HepG2 (cell line): ENCODE measurements around the gene NCOA6. TPM values are rescaled to one million over a fixed set of nuclear protein-coding genes. Genes with fewer than 3 reads are reported as not detected.

Experiments used
- ASH2L ChIP-seq: fragments of 300-600, 200-600 bp; sonication (generic); IDR thresholded peaks from 2 replicates; pipeline ENCODE4 v1.7.0; 2017; ENCODE audit warnings: low read depth, mild to moderate bottlenecking, moderate library complexity, mixed read lengths, low read length; ENCODE audit not compliant: insufficient read length
- FUBP1 ChIP-seq: sonication (generic); formaldehyde crosslinking; IDR thresholded peaks from 2 replicates; pipeline ENCODE4 v1.5.1; 2020; ENCODE audit warnings: missing genetic modification reagents, mild to moderate bottlenecking, borderline replicate concordance
- GTF2F1 ChIP-seq: fragments of 150-350 bp; IDR thresholded peaks from 2 replicates; pipeline ENCODE4 v1.6.1; 2014; ENCODE audit warnings: low read length
- HINFP ChIP-seq: sonication (generic); formaldehyde crosslinking; IDR thresholded peaks from 2 replicates; pipeline ENCODE4 v1.4.0; 2020; ENCODE audit warnings: low read depth, mild to moderate bottlenecking, missing genetic modification reagents
- KAT2B ChIP-seq: fragments of 150-350 bp; IDR thresholded peaks from 2 replicates; pipeline ENCODE4 v1.6.1; 2014; ENCODE audit warnings: low read depth, low read length, borderline replicate concordance
- MAFK ChIP-seq, 2 experiments: IDR thresholded peaks in 1 of 2; conservative IDR thresholded peaks in 1 of 2; 2 replicates each; pipeline ENCODE4 v1.6.1; 2011; ENCODE audit warnings: improper control_type of control experiment in 2 of 2, low read length in 2 of 2
- NCOA2 ChIP-seq: sonication (generic); formaldehyde crosslinking; IDR thresholded peaks from 2 replicates; pipeline ENCODE4 v1.8.0; 2022; ENCODE audit warnings: inconsistent platforms
- NFYC ChIP-seq: IDR thresholded peaks from 2 replicates; pipeline ENCODE4 v1.6.1; 2016; ENCODE audit warnings: missing genetic modification reagents, missing compliant biosample characterization
- PRDM10 ChIP-seq: sonication (generic); formaldehyde crosslinking; IDR thresholded peaks from 2 replicates; pipeline ENCODE4 v1.4.0; 2020; ENCODE audit warnings: low read depth, missing genetic modification reagents
- SP4 ChIP-seq: sonication (generic); formaldehyde crosslinking; IDR thresholded peaks from 2 replicates; pipeline ENCODE4 v1.8.1; 2023; ENCODE audit warnings: mild to moderate bottlenecking, missing genetic modification reagents
- TIGD3 ChIP-seq: sonication (generic); formaldehyde crosslinking; IDR thresholded peaks from 2 replicates; pipeline ENCODE4 v1.5.1; 2020; ENCODE audit warnings: mild to moderate bottlenecking, missing genetic modification reagents, borderline replicate concordance
- ZFP36 ChIP-seq: fragments of 150-350 bp; IDR thresholded peaks from 2 replicates; pipeline ENCODE4 v1.6.1; 2018; ENCODE audit warnings: borderline replicate concordance, low read length, low read depth; ENCODE audit not compliant: partially characterized antibody
- ZMAT3 ChIP-seq: sonication (generic); formaldehyde crosslinking; conservative IDR thresholded peaks from 2 replicates; pipeline ENCODE4 v1.7.0; 2021; ENCODE audit warnings: missing genetic modification reagents
- ZNF180 ChIP-seq: sonication (generic); formaldehyde crosslinking; IDR thresholded peaks from 2 replicates; pipeline ENCODE4 v1.4.0; 2020; ENCODE audit warnings: low read depth, missing genetic modification reagents, borderline replicate concordance
- ZNF3 ChIP-seq: IDR thresholded peaks from 2 replicates; pipeline ENCODE4 v1.7.0; 2017; ENCODE audit warnings: inconsistent platforms
- ZNF574 ChIP-seq: sonication (generic); formaldehyde crosslinking; IDR thresholded peaks from 2 replicates; pipeline ENCODE4 v1.4.0; 2020; ENCODE audit warnings: missing genetic modification reagents
- ZNF772 ChIP-seq: sonication (generic); formaldehyde crosslinking; IDR thresholded peaks from 2 replicates; pipeline ENCODE4 v1.5.0; 2020; ENCODE audit warnings: mild to moderate bottlenecking, missing genetic modification reagents
- polyA plus RNA-seq, 8 experiments: library from polyadenylated mRNA; depleted of rRNA in 3 of 8; stranded (reverse) in 7 of 8; unstranded in 1 of 8; fragments of >200 nt; fragmentation: Illumina TruSeq in 4 of 8; extraction: Trizol in 4 of 8; gene quantifications; 2 replicates each; pipeline versions ENCODE4 v1.2.1 to v1.2.3, GENCODE V29; 2011 to 2016; ENCODE audit warnings: low read depth in 4 of 8, missing spikeins in 1 of 8, mixed read lengths in 1 of 8; ENCODE audit not compliant: insufficient read depth in 1 of 8
- total RNA-seq, 5 experiments: library from RNA; depleted of rRNA; stranded (reverse); fragments of >200 nt; fragmentation: Illumina TruSeq; extraction: Trizol; gene quantifications; 2 replicates each; pipeline ENCODE4 v1.2.3, GENCODE V29; 2016; ENCODE audit warnings: low read depth in 1 of 5

The NCOA6 gene
- total and polyA plus RNA-seq, 2 of the 13 experiments (the other 11 are each of a cell fraction or from before 2014, with no cell fraction given): 11.2 to 29.3 TPM

GRCh38 chr20:34824806-34825529 lies 483 bp downstream of the NCOA6 start (continued):
- TF ChIP-seq PRDM10 (CRISPR knock-in tag): no peak
- no peak for TF ChIP-seq MAFK (conservative IDR thresholded peaks at IDR 0.05 in 1 of 2, IDR thresholded peaks at IDR 0.05 in 1 of 2; ENCODE audit: low read length in 2 of 2)
- TF ChIP-seq KAT2B: no peak
- no peak; the same call in 1 of the 2 replicates for TF ChIP-seq HINFP (CRISPR knock-in tag)
- TF ChIP-seq TIGD3 (CRISPR knock-in tag): no peak
- TF ChIP-seq GTF2F1: no peak
- no peak; the same call in 1 of the 2 replicates for TF ChIP-seq NFYC (CRISPR knock-in tag)
- 0 out of 2 replicates have a peak, but pooled peaks have one; percentile 86 for TF ChIP-seq FUBP1 (CRISPR knock-in tag)
- no peak for TF ChIP-seq ZNF3 (CRISPR knock-in tag)
- TF ChIP-seq ZNF574 (CRISPR knock-in tag): peak; percentile 53; the same call in 1 of the 2 replicates
- peak; percentile 61 for TF ChIP-seq ZMAT3 (CRISPR knock-in tag)
- TF ChIP-seq NCOA2 (CRISPR knock-in tag): no peak
- peak; percentile 64 for TF ChIP-seq ASH2L
- no peak for TF ChIP-seq ZNF772 (CRISPR knock-in tag)
- TF ChIP-seq ZNF180 (CRISPR knock-in tag): no peak
- TF ChIP-seq SP4 (CRISPR knock-in tag): peak; percentile 92
- TF ChIP-seq ZFP36: no peak
